ENCODE measurements around the gene DOCK6. TPM values are rescaled to one million over a fixed set of nuclear protein-coding genes. Genes with fewer than 3 reads are reported as not detected.
"Not testable (repeated sequence)": the region's sequence is repeated elsewhere in the genome, so short reads cannot be mapped to it uniquely, and the experiment has no call there.

Gene DOCK6
- total RNA-seq, 1 experiment from 2014 or later: 4.3 TPM

DNA sequence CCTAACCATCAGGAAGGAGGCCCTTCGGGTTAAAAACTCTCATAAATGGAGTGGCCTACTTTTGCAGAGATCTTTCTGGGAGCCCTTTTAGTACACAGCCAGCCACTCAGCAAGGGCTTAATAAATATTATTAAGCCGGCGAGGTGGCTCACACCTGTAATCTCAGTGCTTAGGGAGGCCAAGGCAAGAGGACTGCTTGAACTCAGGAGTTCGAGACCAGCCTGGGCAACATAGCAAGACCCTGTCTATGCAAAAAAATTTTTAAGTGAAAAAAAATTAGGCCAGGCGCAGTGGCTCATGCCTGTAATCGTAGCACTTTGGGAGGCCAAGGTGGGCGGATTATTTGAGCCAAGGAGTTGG lies 64.2 kb downstream of the DOCK6 start:
- DNase-seq (ENCODE audit: low read depth): no peak

DNA sequence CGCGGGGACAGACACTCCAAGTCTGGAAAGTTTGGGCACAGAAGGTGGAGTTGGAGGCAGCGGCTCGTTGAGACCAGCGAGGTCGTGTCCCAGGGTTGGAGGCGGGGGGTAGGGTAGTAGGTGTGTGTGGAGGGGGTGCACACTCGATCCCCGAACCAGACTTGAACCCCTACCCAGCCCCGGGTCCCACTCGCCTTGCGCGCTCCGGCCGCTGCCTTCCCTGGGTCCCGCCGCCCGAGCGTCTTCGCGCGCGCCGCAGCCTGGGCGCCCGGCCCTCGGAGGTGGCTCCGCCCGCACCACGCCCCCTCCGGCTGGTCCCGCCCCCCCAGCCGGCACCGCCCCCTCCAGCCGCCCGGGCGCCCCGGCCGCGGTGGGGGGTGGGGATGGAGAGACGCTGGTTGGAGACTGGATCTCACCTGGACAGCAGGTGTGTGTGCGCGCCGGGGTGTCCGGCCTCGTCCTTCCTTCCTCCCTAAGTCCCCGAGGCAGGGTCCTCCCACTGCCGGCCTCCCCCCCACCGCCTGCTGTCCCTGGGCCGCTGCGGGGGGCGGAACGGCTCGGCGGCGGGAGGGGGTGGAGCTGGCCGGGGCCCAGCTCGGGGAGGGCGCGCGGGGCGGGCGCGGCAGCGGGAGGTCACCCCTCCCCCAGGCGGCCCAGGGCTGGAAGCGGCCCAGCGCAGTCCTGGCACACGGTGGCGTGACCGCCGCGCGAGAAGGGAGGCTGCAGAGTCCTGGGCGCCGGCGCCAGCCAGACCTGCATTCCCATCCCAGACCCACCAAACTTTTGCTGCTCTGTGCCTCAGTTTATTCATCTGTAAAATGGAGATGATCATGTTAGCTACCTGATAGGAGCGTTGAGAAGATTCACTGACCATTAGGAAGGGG lies 64.8 kb downstream of the DOCK6 start, which contains the start of gene KANK2:
Gene KANK2, minus strand, starts transcription at position 255 of the 884 bp plus-strand sequence. CDS start 3,034 bp downstream, outside the sequence.
- DNase-seq (ENCODE audit: low read depth): peak; percentile 60

DNA sequence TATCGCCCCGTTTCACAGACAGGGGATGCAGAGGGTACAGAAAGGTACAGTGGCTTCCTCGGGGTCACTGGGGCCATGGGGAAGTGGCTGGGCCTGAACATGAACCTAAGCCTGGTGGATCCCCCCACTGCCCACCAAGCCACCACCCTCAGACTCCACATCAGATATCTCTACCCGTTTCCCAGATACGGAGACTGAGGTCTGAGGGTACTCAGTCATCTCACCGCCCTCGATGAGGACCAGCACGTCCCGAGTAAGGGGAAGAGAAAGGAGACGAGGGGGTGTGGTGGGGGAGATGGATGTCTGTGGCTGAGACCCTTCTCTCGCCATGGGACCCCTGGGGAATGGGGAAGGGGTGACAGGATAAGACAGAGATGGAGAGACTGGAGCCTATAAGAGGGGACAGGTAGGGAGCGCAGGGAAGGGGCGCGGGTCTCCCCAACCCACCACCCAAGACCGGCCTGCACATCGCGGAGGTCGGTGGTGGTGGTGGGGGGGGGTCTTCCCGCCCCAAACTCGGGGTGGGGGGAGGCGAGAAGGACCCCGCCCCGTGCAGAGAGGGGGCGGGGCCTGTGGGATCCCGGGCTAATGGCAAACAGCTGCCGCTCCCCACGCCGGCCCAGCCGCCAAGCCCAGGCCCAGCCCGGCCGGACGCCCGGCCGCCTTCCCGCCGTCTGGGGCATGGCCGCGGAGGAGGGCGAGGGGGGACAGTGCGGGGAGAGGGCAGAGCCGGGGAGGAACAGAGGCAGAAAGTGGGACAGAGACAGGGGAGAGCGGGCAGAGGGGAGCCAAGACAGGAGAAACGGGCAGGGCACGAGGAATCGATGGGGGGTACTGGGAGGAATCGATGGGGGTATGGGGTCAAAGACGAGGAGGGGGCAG lies 65.7 kb downstream of the DOCK6 start:
- DNase-seq (ENCODE audit: low read depth): no peak

DNA sequence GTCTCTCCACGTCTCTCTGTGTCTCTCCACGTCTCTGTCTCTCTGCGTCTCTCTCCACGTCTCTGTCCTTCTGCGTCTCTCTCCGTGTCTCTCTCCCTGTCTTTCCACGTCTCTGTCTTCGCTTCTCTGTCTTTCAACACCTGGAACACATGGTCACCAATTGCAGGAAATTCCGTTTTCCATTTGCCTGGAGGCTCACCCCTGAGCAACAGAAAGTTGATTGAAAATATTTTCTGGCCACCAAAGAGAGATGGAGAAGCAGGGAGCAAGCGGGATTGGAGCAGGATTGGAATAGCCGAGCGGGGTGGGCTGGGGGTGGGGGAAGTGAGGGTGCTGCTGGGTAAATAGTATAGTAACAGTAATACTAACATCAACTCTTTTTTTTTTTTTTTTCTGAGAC lies 66.6 kb downstream of the DOCK6 start:
- DNase-seq (ENCODE audit: low read depth): no peak

DNA sequence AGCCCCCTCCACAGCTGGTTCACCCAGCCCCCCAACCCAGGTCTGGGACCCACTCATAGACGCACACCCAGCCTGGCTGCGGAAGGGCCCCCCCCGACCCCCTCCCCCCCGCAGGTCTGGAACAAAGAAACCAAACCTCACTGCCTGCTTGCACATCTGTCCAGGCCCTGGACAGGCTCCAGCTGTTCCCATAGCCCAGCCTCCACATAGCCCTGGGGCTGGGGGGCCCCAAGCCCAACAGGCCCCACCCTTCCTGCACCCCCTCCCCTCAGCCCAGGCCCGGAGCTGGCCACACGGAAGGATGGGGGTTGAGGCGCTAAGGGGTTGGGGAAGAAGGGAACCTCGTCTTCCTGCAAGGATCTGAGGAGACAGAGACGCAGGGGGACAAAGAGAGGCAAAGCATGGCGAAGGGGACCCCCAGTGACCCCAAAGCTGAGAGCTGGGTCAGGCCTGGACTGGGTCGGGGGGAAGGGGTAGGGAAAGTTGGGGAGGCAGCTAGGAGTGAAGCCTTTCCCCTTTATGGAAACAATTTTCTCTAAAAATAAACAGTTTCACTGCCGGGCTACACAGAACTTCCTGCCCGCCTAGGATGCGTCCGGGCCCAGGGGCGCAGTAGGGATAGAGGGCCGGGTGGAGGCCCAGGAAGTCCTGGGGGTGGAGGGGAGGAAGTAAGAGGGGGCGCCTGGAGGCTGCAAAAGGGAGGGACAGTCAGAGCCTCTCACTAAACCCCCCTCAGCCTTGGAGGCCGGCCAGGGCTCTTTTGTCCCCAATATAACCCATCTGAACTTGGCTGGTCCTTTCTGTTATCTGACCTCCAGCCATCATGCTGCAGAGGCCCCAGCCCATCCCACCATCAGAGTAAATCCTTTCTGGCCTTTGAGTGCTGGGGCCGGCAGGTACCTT lies 67.4 kb downstream of the DOCK6 start:
- no peak for DNase-seq (ENCODE audit: low read depth)

DNA sequence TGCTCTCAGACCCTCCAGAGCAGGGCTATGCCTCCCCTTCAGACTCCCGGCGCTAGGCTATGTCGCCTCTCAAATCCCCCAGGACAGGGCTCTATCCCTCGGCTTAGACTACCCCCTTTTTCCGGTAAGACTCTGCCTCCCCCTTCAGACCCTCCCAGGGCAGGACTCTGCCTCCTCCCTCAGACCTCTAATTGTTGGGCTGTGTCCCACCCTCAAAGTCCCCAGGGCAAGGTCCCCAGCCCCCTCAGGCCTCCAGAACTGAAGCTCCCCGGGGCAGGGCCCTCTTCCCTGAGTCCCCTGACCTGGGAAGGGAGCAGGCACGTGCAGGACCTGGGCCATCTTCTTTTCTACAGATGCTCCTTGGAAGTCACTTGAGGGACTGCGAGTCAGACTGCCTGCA lies 68.2 kb downstream of the DOCK6 start:
- no peak for DNase-seq (ENCODE audit: low read depth)

DNA sequence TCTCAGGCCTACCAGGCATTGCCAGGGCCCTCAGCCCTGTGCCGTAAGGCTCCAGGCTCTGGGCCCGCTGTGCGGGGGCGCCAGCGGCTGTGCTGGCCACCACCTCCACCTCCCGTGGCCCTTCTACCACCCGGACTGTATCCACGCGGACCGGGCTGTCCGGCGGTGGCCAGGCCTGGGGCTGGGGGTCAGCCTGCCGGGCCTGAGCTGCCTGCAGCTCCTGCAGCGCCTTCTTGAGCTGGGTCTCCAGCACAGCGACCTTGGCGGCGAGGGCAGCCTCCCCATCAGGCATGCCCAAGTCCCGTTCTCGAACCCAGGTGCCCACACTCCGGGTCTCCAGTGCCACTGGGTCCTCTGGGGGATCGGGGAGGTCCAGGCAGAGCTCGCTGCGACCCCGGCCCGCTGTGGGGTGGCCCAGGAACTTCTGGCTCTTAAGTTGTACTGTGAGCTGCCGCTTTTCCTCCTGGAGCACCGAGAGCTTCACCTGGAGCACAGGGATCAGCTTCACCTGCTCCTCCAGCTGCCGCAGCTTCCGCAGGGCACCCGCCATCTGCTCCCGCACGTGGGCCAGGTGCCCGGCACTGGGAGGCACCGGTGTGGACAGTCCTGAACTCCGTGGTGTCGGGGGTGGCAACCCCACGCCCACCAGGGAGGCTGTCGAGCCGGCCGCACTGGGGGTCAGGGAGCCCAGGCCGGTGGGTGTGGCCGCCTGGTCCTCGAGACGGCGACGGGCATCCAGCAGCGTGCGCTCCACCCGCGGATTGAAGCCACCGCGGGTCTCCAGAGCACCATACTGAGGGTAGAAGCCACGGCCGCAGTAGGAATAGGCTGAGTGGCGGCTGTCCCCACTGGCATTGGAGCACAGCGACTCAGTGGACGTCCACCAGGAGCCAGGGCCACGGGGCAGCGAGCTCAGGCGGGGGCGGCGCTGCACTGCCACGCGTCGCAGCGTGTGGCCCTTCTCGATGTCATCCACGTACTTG lies 69.1 kb downstream of the DOCK6 start:
- no peak for DNase-seq (ENCODE audit: low read depth)

DNA sequence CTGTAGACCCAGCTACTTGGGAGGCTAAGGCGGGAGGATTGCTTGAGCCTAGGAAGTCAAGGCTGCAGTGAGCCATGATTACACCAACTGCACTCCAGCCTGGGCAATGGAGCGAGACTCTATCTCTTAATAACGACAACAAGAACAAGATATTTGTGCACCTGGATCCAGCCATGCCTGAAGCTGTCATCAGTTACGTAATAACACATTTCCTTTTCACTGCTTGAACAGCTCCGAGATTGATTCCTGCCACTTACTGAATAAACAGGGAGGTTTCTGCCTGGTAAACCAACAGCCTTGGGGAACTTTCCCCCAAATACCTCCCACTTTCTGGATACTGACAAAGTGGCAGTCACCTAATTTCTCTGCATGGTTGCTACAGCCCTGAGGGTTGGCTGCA lies 70.4 kb downstream of the DOCK6 start:
- no peak for DNase-seq (ENCODE audit: low read depth)

DNA sequence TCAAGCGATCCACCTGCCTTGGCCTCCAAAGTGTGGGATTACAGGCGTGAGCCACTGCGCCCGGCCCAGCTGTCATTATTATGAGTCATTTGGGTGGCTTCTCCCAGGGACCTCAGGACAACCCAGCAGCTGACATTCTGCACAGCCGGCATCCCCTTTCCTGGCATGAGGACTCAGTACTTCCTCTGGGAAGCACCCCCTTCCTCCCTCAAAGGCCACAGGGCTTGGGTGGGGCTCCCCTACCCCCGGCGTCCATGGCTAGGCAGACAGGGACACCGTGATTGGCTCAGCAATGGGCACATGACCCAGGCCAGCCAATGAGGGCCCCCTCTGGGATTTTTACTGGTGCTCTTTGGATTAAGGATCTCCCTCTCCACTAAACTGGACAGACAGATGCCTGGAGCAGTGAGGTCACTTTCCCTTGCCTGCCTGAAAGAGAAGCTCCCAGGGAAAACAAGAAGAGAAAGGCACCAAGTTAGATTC lies 71.0 kb downstream of the DOCK6 start:
- peak; percentile 43 for DNase-seq (ENCODE audit: low read depth)

DNA sequence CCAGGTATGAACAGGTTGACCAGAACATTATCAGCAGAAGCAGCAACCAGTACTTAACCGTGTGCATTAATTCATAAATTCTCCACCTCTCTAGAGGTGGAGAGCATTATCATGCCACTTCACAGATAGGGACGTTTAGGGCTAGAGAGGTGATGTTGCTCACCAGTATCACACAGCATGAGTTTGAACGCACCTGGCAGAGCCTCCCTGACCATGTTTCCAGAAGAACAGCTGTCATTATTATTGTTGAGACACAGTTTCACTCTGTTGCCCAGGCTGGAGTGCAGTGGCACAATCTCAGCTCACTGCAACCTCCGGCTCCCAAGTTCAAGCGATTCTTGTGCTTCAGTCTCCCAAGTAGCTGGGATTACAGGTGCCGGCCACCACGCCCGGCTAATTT lies 71.8 kb downstream of the DOCK6 start:
- no peak for DNase-seq (ENCODE audit: low read depth)

DNA sequence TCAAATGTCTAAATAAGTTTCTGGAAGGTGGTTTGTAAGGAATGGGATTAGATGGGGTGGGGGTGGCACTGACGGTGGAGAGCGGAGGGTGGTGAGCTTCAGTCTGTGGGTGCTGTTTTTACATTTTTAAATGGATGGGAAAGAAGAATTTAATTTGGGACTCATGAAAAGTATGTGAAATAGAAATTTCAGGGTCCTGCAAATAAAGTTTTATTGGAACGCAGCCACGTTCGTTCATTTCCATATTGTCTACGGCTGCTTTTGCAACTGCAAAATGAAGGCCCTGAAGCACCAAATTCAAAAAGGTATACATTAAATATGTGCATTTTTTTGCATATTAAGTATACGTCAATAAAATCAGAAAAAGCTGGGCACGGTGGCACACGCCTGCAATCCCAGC lies 74.9 kb downstream of the DOCK6 start:
- DNase-seq (ENCODE audit: low read depth): no peak

DNA sequence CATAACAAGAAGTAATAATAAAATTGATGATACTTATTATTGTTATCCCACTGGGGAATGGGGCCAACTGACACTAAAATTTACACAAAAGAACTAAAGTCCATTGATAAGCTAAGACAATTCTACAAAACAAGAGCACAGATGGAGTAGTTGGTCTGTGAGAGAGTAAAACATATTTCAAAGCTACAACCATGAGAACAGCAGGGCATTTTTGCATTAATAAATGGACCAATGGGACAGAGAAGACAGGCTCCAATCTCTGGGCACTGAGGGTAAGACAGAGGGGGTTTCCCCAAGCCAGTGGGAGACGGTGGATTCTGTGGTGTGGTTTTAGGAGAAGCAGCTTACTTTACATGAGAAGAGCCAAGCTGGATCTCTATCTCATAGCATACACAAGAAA lies 79.3 kb downstream of the DOCK6 start:
- DNase-seq (ENCODE audit: low read depth): no peak

DNA sequence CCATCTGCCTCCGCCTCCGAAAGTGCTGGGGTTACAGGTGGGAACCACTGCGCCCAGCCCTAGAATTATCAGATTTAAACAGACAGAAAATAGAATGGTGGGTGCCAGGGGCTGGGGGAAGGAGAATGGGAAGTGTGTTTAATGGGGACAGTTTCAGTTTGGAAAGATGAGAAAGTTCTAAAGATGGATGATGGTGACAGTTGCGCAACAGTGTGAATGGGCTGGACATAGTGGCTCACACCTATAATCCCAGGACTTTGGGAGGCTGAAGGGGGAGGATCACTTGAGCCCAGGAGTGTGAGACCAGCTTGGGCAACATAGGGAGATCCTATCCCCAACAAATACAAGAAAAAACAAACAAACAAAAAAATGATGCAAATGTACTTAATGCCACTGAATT lies 80.8 kb downstream of the DOCK6 start:
- no peak for DNase-seq (ENCODE audit: low read depth)

DNA sequence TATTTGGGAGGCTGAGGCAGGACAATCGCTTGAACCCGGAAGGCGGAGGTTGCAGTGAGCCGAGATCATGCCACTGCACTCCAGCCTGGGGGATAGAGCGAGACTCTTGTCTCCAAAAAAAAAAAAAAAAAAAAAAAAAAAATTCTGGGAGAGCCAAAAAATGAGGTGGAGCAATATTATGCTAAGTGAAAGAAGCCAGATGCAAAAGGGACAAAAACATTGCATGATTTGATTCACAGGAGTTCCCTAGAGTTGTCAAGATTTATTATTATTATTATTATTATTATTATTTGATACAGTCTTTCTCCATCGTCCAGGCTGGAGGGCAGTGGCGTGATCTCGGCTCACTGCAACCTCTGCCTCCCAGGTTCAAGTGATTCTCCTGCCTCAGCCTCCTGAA lies 81.3 kb downstream of the DOCK6 start:
- not testable (repeated sequence) for DNase-seq (ENCODE audit: low read depth)

DNA sequence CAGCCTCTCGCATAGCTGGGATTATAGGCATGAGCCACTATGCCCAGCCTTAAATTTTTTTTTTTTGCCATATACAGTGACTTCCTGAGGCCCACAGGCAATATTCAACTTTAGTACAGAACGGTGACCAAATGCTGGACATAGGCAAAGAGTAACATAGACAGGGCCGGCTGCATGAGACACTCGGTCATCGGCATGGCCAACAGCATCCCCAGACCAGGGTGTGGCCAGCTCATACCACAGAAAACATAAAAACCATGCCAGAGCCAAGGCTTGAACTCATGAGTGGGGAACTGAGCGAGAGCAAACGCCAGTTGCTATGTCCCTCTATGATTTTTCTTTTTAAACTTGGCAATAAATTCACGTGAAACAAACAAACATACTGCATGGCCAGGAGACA lies 82.0 kb downstream of the DOCK6 start:
- DNase-seq (ENCODE audit: low read depth): no peak

DNA sequence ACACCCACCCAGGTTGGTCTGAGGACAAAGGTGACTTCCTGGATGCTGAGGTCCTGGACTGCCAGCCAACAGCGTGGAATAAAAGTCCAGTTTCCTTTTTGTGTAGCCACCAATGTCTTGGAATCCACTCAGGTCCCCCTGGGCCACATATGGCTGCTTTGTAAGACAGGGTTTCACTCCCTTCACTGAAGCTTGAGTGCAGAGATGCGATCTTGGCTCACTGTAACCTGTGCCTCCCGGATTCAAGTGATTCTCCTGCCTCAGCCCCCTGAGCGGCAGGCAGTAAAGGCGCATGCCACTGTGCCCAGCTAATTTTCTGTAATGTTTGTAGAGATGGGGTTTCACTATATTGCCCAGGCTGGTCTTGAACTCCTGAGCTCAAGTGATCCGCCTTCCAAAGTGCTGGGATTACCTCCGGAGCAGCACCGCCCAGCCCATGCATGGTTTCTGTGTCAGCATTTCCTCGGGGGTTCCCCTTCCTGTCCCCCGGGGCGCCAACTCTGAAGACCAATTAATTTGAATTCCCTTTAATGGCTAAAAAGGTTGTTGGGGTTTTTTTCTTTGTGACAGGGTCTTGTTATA lies 82.5 kb downstream of the DOCK6 start:
- no peak for DNase-seq (ENCODE audit: low read depth)

DNA sequence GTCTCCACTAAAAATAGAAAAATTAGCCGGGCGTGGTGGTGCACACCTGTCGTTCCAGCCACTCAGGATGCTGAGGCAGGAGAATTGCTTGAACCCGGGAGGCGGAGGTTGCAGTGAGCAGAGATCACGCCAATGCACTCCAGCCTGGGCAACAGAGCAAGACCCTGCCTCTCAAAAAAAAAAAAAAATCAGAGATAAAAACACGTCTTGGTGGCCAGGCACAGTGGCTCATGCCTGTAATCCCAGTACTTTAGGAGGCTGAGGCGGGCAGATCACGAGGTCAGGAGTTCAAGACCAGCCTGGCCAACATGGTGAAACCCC lies 83.2 kb downstream of the DOCK6 start:
- DNase-seq (ENCODE audit: low read depth): not testable (repeated sequence)

DNA sequence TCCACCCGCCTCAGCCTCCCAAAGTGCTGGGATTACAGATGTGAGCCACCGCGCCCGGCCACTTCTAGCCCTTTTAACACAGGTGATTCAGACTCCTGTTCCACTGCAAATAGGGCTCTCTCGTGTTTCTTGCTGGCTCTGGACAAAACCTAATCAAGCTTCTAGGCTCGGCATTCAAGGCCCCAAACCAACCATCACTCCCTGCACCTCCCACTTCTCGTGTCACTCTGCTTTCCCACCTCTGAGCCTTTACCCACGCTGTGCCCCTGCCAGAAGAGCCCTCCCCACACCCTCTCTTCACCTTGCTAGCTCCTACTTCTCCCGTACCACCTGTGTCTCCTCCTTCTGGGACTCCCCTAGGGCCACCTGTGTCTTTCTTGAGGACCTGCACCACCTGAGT lies 84.7 kb downstream of the DOCK6 start:
- no peak for DNase-seq (ENCODE audit: low read depth)

DNA sequence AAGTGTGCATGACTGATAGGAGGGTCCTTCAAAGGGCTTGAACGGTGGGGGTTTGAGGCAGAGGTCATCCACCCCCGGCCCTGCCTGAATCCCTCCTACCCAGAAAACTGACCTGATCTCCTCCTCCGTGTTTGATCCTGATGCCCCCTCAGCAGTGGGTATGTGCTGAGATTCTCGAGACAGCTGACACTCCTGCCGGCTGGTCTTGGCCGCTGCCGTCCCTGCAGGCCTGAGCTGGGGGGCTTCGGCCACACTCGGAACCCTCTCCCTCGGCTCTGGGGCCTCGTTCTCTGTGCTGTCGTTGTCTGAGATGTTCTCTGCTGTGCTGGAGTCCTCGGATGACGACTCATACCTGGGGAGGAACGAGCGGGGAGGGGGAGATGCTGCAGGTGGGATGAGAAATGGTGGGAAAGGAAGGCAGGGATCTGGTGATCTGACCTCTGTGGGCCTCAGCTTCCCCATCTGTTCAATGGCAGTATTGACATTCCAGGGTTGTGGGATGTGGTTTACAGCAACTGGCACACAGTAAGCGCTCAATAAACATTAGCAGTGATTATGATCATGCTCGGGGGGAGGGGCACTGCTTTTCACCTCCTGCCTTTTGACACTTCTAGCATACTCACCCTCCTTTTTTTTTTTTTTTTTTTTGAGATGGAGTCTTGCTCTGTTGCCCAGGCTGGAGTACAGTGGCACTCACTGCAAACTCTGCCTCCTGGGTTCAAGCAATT lies 85.7 kb downstream of the DOCK6 start:
- DNase-seq (ENCODE audit: low read depth): no peak

Measured in HT1080 (cell line).